Measurements from ENCODE around the gene METRNL. TPM values are rescaled to one million over a fixed set of nuclear protein-coding genes. Genes with fewer than 3 reads are reported as not detected.
"Not testable (repeated sequence)": the region's sequence is repeated elsewhere in the genome, so short reads cannot be mapped to it uniquely, and the experiment has no call there.

Gene METRNL
- total and polyA plus RNA-seq, 5 donors: 57.3 to 77.1 (median 67.9) TPM

- WGBS: 85% methylated on average over 8 of the region's 8 CpGs
- peak in 1 of 3 donors; percentile 12 for DNase-seq
- H3K9me3 ChIP-seq (ENCODE audit: control insufficient read depth, low read length): no peaks in the 10 kb centered on the region
- H3K27ac ChIP-seq (ENCODE audit: low read length): no peak overlapping the region
- no peak overlapping the region for H3K4me3 ChIP-seq (ENCODE audit: low read length)
- intact Hi-C loops (cut with DNase I): no loop called here
- H3K27me3 ChIP-seq (ENCODE audit: control insufficient read depth, insufficient read depth): no peaks in the 10 kb centered on the region
- no peaks in the 10 kb centered on the region for H3K4me1 ChIP-seq (ENCODE audit: control insufficient read depth, insufficient read depth, low read length)
- no peak for ATAC-seq
These were observed 17.8 kb upstream of the METRNL start for GRCh38 chr17:83061586-83061985.

GRCh38 chr17:83062011-83062817, 17.2 kb upstream of the METRNL start:
- WGBS: 81% methylated on average over 24 of the region's 24 CpGs
- Histone ChIP-seq H3K4me3 (ENCODE audit: low read length) (no peak overlapping the region), H3K9me3 (ENCODE audit: control insufficient read depth, low read length) (no peaks in the 10 kb centered on the region), H3K4me1 (ENCODE audit: control insufficient read depth, insufficient read depth, low read length) (no peaks in the 10 kb centered on the region), H3K27ac (ENCODE audit: low read length) (no peak overlapping the region), H3K27me3 (ENCODE audit: control insufficient read depth, insufficient read depth) (no peaks in the 10 kb centered on the region)
- intact Hi-C loops (cut with DNase I): no loop called here
- ATAC-seq (no peak), DNase-seq (peak in 2 of 3 donors; percentile 24 to 44)

GRCh38 chr17:83062818-83063671, 16.4 kb upstream of the METRNL start:
- intact Hi-C loops (cut with DNase I): no loop called here
- no peaks in the 10 kb centered on the region for H3K9me3 ChIP-seq (ENCODE audit: control insufficient read depth, low read length)
- no peak overlapping the region for H3K27ac ChIP-seq (ENCODE audit: low read length)
- WGBS: 85% methylated on average over 30 of the region's 30 CpGs
- no peaks in the 10 kb centered on the region for H3K27me3 ChIP-seq (ENCODE audit: control insufficient read depth, insufficient read depth)
- H3K4me3 ChIP-seq (ENCODE audit: low read length): no peak overlapping the region
- ATAC-seq: peak in 1 of 2 donors; percentile 6
- peak in 2 of 3 donors; percentile 39 to 50 for DNase-seq
- no peaks in the 10 kb centered on the region for H3K4me1 ChIP-seq (ENCODE audit: control insufficient read depth, insufficient read depth, low read length)

- Histone ChIP-seq H3K4me1 (ENCODE audit: control insufficient read depth, insufficient read depth, low read length) (no peaks in the 10 kb centered on the region), H3K4me3 (ENCODE audit: low read length) (no peak overlapping the region), H3K27me3 (ENCODE audit: control insufficient read depth, insufficient read depth) (no peaks in the 10 kb centered on the region), H3K27ac (ENCODE audit: low read length) (no peak overlapping the region), H3K9me3 (ENCODE audit: control insufficient read depth, low read length) (no peaks in the 10 kb centered on the region)
- no peak for ATAC-seq
- WGBS: 90% methylated on average over 18 of the region's 18 CpGs
- peak; percentile 12 to 49 (median 16) for DNase-seq
- intact Hi-C loops (cut with DNase I): no loop called here
These were observed 15.2 kb upstream of the METRNL start for GRCh38 chr17:83064021-83064731.

- intact Hi-C loops (cut with DNase I): no loop called here
- H3K27ac ChIP-seq (ENCODE audit: low read length): no peak overlapping the region
- ATAC-seq: peak in 1 of 2 donors; percentile 27
These were observed 14.4 kb upstream of the METRNL start for GRCh38 chr17:83064732-83065659.

GRCh38 chr17:83065660-83066542, 13.5 kb upstream of the METRNL start:
- no peaks in the 10 kb centered on the region for H3K4me1 ChIP-seq (ENCODE audit: control insufficient read depth, insufficient read depth, low read length)
- H3K4me3 ChIP-seq (ENCODE audit: low read length): no peak overlapping the region
- H3K27me3 ChIP-seq (ENCODE audit: control insufficient read depth, insufficient read depth): no peaks in the 10 kb centered on the region
- DNase-seq (peak; percentile 5 to 43 (median 40)), ATAC-seq (no peak)
- 92% methylated on average over 39 of the region's 39 CpGs for WGBS
- no peaks in the 10 kb centered on the region for H3K9me3 ChIP-seq (ENCODE audit: control insufficient read depth, low read length)
- intact Hi-C loops (cut with DNase I): no loop called here
- no peak overlapping the region for H3K27ac ChIP-seq (ENCODE audit: low read length)

More at GRCh38 chr17:83064732-83065659, 14.4 kb upstream of the METRNL start:
- Histone ChIP-seq H3K9me3 (ENCODE audit: control insufficient read depth, low read length) (no peaks in the 10 kb centered on the region), H3K4me3 (ENCODE audit: low read length) (no peak overlapping the region), H3K27me3 (ENCODE audit: control insufficient read depth, insufficient read depth) (no peaks in the 10 kb centered on the region), H3K4me1 (ENCODE audit: control insufficient read depth, insufficient read depth, low read length) (no peaks in the 10 kb centered on the region)
- WGBS: 78% methylated on average over 37 of the region's 37 CpGs
- DNase-seq: peak; percentile 16 to 54 (median 48)

GRCh38 chr17:83066543-83066890, 12.9 kb upstream of the METRNL start:
- H3K4me3 ChIP-seq (ENCODE audit: low read length); H3K27ac ChIP-seq (ENCODE audit: low read length); DNase-seq; H3K27me3 ChIP-seq (ENCODE audit: control insufficient read depth, insufficient read depth); intact Hi-C loops (cut with DNase I); H3K4me1 ChIP-seq (ENCODE audit: control insufficient read depth, insufficient read depth, low read length); H3K9me3 ChIP-seq (ENCODE audit: control insufficient read depth, low read length); ATAC-seq: not testable (repeated sequence)
- 90% methylated on average over 19 of the region's 19 CpGs for WGBS

GRCh38 chr17:83067071-83067717, 12.2 kb upstream of the METRNL start:
- Histone ChIP-seq H3K9me3 (ENCODE audit: control insufficient read depth, low read length) (no peaks in the 10 kb centered on the region), H3K27me3 (ENCODE audit: control insufficient read depth, insufficient read depth) (no peaks in the 10 kb centered on the region), H3K27ac (ENCODE audit: low read length) (no peak overlapping the region), H3K4me1 (ENCODE audit: control insufficient read depth, insufficient read depth, low read length) (no peaks in the 10 kb centered on the region), H3K4me3 (ENCODE audit: low read length) (no peak overlapping the region)
- intact Hi-C loops (cut with DNase I): no loop called here
- ATAC-seq (no peak), DNase-seq (peak; percentile 9 to 47 (median 36))
- WGBS: 91% methylated on average over 29 of the region's 29 CpGs

- DNase-seq: peak; percentile 11 to 80 (median 18)
- Histone ChIP-seq H3K9me3 (ENCODE audit: control insufficient read depth, low read length) (no peaks in the 10 kb centered on the region), H3K4me3 (ENCODE audit: low read length) (no peak overlapping the region), H3K4me1 (ENCODE audit: control insufficient read depth, insufficient read depth, low read length) (no peaks in the 10 kb centered on the region), H3K27ac (ENCODE audit: low read length) (no peak overlapping the region), H3K27me3 (ENCODE audit: control insufficient read depth, insufficient read depth) (no peaks in the 10 kb centered on the region)
- intact Hi-C loops (cut with DNase I): no loop called here
- 75% methylated on average over 29 of the region's 29 CpGs for WGBS
- ATAC-seq: no peak
These were observed 11.6 kb upstream of the METRNL start for GRCh38 chr17:83067718-83068261.

Measured in right cardiac atrium (tissue), 5 donors.